Endothelial cell (in vitro differentiated cells): ENCODE results near the gene MICAL1. TPM values are rescaled to one million over a fixed set of nuclear protein-coding genes. Genes with fewer than 3 reads are reported as not detected.
A peak's percentile ranks its signal among the peaks of the same experiment; 100 is the strongest.

ENCODE experiments used
- DNase-seq: peaks from one replicate; pipeline ENCODE4 v3.0.0; 2021; ENCODE audit warnings: low spot score
- H3K27ac Mint-ChIP-seq: one replicate; pipeline ENCODE4 v1.8.0; 2021; ENCODE audit warnings: mixed read lengths, inconsistent platforms; ENCODE audit not compliant: unreplicated experiment
- H3K27me3 Mint-ChIP-seq: one replicate; pipeline ENCODE4 v1.8.0; 2021; ENCODE audit warnings: mild to moderate bottlenecking, moderate library complexity, mixed read lengths, inconsistent platforms; ENCODE audit not compliant: unreplicated experiment
- H3K36me3 Mint-ChIP-seq: one replicate; pipeline ENCODE4 v1.8.0; 2021; ENCODE audit warnings: mild to moderate bottlenecking, low read depth, mixed read lengths, inconsistent platforms; ENCODE audit not compliant: unreplicated experiment
- H3K4me1 Mint-ChIP-seq: one replicate; pipeline ENCODE4 v1.8.0; 2021; ENCODE audit warnings: mild to moderate bottlenecking, mixed read lengths, inconsistent platforms; ENCODE audit not compliant: unreplicated experiment
- H3K4me3 Mint-ChIP-seq: one replicate; pipeline ENCODE4 v1.8.0; 2021; ENCODE audit warnings: mild to moderate bottlenecking, mixed read lengths, inconsistent platforms; ENCODE audit not compliant: unreplicated experiment
- H3K9me3 Mint-ChIP-seq: one replicate; pipeline ENCODE4 v1.8.0; 2021; ENCODE audit warnings: mixed read lengths, inconsistent platforms; ENCODE audit not compliant: unreplicated experiment
- CTCF ChIP-seq: fragments of 200-600 bp; sonication (generic); IDR thresholded peaks from one replicate; pipeline ENCODE4 v1.5.0; 2021; ENCODE audit warnings: antibody characterized with exemption; ENCODE audit not compliant: unreplicated experiment
- total RNA-seq: library from RNA; stranded (reverse); fragmentation: NEBNext Ultra II Directional; extraction: Animal tissue kit (Norgen Biotek cat#: 25700); gene quantifications from one replicate; pipeline ENCODE4 v1.2.1, GENCODE V29; 2021; ENCODE audit not compliant: unreplicated experiment

Gene MICAL1
- total RNA-seq, 1 donor from 2014 or later, result 19.9 TPM

- TF ChIP-seq CTCF, result no peak
- DNase-seq, result no peak
- H3K4me3 Mint-ChIP-seq, result no peak overlapping the region
- no peaks in the 10 kb centered on the region for H3K9me3 Mint-ChIP-seq
- H3K36me3 Mint-ChIP-seq, result no peaks in the 10 kb centered on the region
- no peak overlapping the region for H3K27ac Mint-ChIP-seq
- H3K4me1 Mint-ChIP-seq, result peaks cover under 1% of the 10 kb centered on the region
- peaks cover 4% of the 10 kb centered on the region for H3K27me3 Mint-ChIP-seq
These were observed 40.6 kb upstream of the MICAL1 start for GRCh38 chr6:109496036-109496772.

GRCh38 chr6:109493865-109494264 is 38.3 kb upstream of the MICAL1 start:
- TF ChIP-seq CTCF, result no peak
- H3K9me3 Mint-ChIP-seq, result no peaks in the 10 kb centered on the region
- no peaks in the 10 kb centered on the region for H3K36me3 Mint-ChIP-seq
- peaks cover 4% of the 10 kb centered on the region for H3K27me3 Mint-ChIP-seq
- H3K27ac Mint-ChIP-seq, result no peak overlapping the region
- H3K4me3 Mint-ChIP-seq, result no peak overlapping the region
- H3K4me1 Mint-ChIP-seq, result peaks cover 6% of the 10 kb centered on the region
- DNase-seq, result no peak

GRCh38 chr6:109491207-109491938 is 35.8 kb upstream of the MICAL1 start:
- Mint-ChIP-seq H3K27ac (no peak overlapping the region), H3K9me3 (no peaks in the 10 kb centered on the region), H3K27me3 (peaks cover 4% of the 10 kb centered on the region), H3K4me1 (peaks cover 6% of the 10 kb centered on the region), H3K36me3 (no peaks in the 10 kb centered on the region), H3K4me3 (no peak overlapping the region)
- no peak for DNase-seq
- no peak for TF ChIP-seq CTCF

GRCh38 chr6:109490713-109491112 is 35.1 kb upstream of the MICAL1 start:
- Mint-ChIP-seq H3K4me3 (no peak overlapping the region), H3K9me3 (no peaks in the 10 kb centered on the region), H3K4me1 (peaks cover 6% of the 10 kb centered on the region), H3K27ac (peak overlapping the region; percentile 73), H3K27me3 (peaks cover 3% of the 10 kb centered on the region), H3K36me3 (no peaks in the 10 kb centered on the region)
- DNase-seq, result no peak
- TF ChIP-seq CTCF, result no peak

GRCh38 chr6:109488001-109488400 is 32.4 kb upstream of the MICAL1 start:
- Mint-ChIP-seq H3K9me3 (no peaks in the 10 kb centered on the region), H3K4me3 (no peak overlapping the region), H3K4me1 (peaks cover 11% of the 10 kb centered on the region), H3K27me3 (peaks cover 4% of the 10 kb centered on the region), H3K27ac (no peak overlapping the region), H3K36me3 (peaks cover 4% of the 10 kb centered on the region)
- no peak for TF ChIP-seq CTCF
- DNase-seq, result no peak
